Embryonic facial prominence (tissue), 1 donor: ENCODE data around the gene MCCD1.
"Not testable (repeated sequence)": the region's sequence is repeated elsewhere in the genome, so short reads cannot be mapped to it uniquely, and the experiment has no call there.

Experiments used
- DNase-seq: peaks from one replicate; pipeline ENCODE4 v3.0.0-alpha.2; 2016; ENCODE audit errors: extremely low spot score

MCCD1 gene

GRCh38 chr6:31543639-31544038 lies 14.9 kb downstream of the MCCD1 start:
- no peak for DNase-seq

DNA sequence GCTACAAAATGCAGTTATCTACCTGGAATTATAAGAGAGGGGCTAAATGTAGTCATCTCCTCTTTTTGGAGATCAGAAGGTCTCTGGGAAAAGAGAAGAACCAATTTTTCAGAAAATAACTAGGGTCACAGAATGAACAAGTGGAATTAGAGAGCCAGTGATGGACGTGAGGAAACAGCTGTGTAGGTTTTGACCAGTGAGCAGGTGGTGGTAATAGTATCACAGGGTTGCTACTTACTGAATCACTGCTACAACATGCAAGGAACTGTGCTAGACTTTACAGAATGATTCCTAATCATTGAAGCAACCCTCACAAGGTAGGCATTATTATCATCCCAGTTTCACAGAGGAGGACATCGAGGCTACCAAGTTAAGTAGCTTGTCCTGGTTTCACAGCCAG lies 15.9 kb downstream of the MCCD1 start:
- DNase-seq, result no peak

DNA sequence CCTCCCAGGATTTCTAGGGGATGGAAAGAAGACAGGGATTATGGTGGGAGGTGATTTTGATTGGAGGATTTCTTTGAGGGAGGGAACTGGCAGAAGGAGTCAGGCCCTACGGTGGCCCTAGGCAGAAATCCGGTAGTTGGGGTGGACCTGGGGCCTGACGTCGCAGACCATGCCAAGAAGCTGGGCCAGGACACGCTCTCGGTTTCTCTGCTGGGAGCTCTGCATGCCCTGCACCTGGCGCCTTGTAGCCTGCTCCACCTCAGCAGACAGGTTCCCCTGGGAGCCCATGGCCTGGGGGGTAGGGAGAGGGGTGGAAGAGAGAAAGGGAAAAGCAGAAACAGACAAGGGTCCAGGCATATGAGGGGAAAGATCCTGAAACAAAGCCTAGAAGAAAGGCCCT lies 16.5 kb downstream of the MCCD1 start:
- no peak for DNase-seq

DNA sequence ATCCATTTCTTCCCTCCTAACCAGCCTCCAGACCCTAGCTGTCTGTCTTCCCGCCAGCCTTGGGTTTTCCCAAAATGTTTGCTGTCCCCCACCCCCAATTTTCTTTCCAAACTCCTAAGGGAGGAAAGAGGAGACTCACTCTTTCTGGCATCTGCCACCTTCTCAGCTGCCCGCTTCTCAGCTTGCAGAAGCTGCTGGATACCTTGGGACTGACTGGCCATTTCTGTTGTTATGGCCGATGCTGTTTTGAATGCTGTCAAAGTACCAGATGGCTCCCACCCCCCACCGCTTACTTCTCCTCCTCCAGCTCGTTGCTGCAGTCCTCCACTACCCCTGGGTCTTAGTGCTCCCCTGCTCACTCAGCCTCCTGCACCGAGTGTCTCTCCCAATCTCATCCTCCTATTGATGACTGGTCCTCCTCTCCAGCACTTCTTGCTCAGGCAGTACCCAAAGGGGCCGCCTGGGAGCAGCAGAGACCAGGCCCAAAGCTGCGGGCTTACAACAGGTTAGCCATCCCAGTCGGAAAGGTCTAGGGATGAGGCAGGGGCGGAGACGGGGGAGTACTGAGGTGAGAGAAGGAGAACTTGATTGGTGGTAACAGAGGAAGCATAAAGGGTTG lies 17.7 kb downstream of the MCCD1 start, which contains the start of gene ATP6V1G2:
ATP6V1G2 (minus strand) TSS at position 270 of the 619 bp plus-strand sequence; CDS start at position 221, 49 bp downstream.
- peak; percentile 83 for DNase-seq

DNA sequence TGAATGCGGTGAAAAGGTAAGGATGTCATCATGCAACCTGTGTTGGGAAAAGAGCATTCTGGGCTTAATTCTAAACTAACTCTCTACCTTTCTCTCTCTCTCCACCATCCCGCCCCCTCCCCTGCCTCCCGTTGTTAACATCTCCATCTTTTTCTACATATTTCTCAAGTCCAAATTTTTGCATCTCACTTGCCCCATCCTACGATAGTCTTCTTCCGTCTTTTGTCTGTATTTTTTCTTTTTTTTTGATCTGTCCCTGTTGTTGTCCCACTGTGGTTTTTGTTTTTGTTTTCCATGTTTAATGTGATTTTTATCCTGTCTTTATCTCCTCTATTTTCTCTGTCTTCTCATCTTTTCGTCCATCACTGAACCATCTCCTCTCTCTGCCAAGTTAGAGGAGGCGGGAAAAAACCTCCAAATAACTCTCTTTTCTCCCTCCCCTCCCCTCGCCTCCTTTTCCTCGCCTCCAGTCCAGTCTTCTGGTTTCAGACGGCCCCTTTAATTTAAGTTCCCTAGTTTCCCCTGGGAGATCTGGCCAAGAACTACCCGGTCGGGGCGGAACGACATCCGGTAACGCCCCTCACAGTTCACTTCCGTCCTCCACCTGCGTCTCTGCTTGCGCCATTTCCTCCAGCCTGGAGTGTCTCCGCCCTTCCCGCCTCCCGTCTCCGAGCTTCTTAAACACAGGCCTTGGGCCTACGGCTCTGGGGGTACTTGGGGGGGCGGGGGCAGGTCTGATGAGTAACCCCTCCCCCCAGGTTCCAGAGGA lies 18.4 kb downstream of the MCCD1 start, which contains the start of gene NFKBIL1:
NFKBIL1 (plus strand) TSS at position 651 of the 769 bp plus-strand sequence; CDS start at position 738, 87 bp downstream.
- DNase-seq, result peak; percentile 98

DNA sequence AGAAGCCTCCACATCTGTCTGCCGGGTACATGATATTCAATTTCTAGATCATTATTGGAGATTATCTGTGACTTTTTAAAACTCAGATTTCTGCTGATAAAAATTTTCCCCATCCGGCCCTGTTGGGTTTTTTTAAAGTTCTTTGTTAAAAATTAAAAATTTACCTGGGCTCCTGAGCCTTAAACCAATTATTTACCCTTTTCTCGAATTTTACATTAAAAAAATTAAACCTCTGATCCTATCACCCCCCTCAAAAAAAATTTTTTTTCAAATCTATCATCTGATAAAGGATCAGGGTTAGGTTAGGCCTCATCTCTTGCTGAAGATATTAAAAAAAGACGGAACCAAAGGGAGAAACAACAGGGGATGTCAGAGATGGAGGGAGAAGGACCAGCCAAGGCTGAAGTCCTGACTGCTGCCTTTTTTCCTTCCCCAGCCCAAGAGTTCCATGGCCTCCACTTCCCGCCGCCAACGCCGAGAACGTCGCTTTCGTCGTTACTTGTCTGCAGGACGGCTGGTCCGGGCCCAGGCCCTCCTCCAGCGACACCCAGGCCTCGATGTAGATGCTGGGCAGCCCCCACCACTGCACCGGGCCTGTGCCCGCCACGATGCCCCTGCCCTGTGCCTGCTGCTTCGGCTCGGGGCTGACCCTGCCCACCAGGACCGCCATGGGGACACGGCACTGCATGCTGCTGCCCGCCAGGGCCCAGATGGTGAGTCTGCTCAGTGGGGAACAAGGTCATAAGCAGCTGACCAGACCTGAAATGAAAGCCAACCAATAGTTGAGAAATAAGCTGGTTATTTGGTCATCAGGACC lies 19.2 kb downstream of the MCCD1 start:
- DNase-seq, result no peak

DNA sequence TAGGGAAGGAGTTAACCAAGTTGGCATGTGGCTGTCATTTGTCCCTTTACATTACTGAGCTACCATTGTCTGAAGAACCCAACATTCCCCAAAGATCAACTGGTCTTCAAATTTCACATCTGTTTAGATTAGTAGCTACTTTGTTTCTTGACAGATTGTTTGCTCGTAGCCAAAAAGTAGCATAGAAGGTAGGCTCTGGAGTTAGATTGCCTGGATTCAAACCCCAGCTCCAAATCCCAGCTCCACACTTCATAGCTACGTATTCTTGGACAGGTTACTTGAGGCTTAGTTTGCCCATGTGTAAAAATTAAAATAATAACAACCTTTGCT lies 19.7 kb downstream of the MCCD1 start:
- DNase-seq, result no peak

GRCh38 chr6:31551371-31551770 lies 22.6 kb downstream of the MCCD1 start:
- not testable (repeated sequence) for DNase-seq

DNA sequence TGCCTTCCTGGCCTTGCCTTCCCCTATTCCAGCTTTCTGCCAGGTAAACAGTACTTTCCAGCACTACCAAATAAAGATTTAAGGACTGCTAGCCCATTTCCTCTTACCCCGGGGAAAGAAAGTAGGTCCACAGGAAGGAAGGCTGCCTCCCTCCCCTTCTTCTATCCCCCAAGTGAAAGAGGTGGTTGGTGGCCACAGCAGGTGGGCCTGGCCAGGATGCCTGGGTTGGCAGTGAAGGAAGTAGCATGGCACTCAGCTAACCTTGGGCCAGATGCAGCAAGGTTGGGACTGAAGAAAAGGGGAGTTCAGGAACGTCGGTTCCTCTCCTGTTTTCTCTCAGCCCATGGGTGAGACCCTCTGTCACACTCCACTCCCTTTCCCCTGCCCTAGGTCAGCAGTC lies 27.5 kb downstream of the MCCD1 start:
- DNase-seq, result no peak

DNA sequence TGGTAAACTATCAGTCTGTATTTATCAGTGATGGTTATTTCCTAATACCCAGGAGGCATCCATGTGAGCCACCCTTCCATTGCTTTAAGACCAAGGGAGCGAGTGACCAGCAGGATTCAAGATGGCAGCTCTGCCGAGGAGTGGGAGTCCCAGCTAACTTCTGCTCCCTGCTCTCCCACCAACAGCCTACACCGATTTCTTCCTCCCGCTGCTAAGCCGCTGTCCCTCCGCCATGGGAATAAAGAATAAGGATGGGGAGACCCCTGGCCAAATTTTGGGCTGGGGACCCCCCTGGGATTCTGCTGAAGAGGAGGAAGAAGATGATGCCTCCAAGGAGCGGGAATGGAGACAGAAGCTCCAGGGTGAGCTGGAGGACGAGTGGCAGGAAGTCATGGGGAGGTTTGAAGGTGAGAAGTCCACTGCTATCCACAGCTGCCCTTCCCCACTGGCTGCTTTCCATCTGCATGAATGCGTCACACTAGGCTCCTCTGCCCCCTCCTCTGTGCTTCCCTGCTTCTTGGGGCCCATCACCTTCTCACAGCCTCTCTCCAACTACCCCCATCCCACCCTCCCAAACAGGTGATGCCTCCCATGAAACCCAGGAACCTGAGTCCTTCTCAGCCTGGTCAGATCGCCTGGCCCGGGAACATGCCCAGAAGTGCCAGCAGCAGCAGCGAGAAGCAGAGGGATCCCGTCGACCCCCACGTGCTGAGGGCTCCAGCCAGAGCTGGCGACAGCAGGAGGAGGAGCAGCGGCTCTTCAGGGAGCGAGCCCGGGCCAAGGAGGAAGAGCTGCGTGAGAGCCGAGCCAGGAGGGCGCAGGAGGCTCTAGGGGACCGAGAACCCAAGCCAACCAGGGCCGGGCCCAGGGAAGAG lies 28.9 kb downstream of the MCCD1 start:
- DNase-seq, result no peak

DNA sequence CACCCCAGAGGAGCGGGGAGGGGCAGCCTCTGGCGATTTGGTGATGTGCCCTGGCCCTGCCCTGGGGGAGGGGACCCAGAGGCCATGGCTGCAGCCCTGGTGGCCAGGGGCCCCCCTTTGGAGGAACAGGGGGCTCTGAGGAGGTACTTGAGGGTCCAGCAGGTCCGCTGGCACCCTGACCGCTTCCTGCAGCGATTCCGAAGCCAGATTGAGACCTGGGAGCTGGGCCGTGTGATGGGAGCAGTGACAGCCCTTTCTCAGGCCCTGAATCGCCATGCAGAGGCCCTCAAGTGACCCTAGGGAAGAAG lies 29.5 kb downstream of the MCCD1 start:
- DNase-seq, result no peak

GRCh38 chr6:31558631-31559500 lies 30.1 kb downstream of the MCCD1 start:
- no peak for DNase-seq

- no peak for DNase-seq
Observed at GRCh38 chr6:31559606-31559957, 30.8 kb downstream of the MCCD1 start.

- no peak for DNase-seq
Observed at GRCh38 chr6:31559958-31560696, 31.4 kb downstream of the MCCD1 start.

GRCh38 chr6:31560697-31561058 lies 31.9 kb downstream of the MCCD1 start:
- DNase-seq, result no peak

- DNase-seq, result no peak
Observed at GRCh38 chr6:31567531-31568370, 39.0 kb downstream of the MCCD1 start.

DNA sequence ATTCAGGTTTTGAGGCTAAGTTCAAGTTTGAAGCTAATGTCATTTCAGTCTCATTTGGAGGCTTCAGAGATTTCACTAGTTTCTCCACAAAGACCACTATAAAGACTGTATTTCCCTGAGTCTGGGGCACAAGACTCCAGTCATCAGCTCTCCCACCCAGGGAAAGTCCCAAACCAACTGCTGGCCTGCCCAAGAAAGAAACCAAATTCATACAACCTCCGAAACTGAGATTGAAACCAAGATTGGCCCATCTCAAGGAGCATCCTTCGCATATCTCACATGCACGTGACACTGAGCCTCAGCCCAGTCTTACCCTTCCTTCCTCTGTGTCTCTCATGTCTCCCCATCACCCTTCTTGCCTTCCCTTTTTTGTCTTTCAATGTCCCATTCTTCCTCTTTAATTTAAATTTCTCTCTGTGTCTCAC lies 39.8 kb downstream of the MCCD1 start:
- DNase-seq, result no peak

- no peak for DNase-seq
Observed at GRCh38 chr6:31569861-31570536, 41.2 kb downstream of the MCCD1 start.
